ENCODE data around the gene CEP95.
"Not testable (repeated sequence)": the region's sequence is repeated elsewhere in the genome, so short reads cannot be mapped to it uniquely, and the experiment has no call there.

The CEP95 gene

GRCh38 chr17:64575431-64575830, 68.7 kb downstream of the CEP95 start:
- no peak for DNase-seq

GRCh38 chr17:64577025-64577424, 70.2 kb downstream of the CEP95 start:
- not testable (repeated sequence) for DNase-seq

- no peak for DNase-seq
Observed at GRCh38 chr17:64579917-64580316, 73.1 kb downstream of the CEP95 start.

GRCh38 chr17:64580384-64581315, 73.9 kb downstream of the CEP95 start:
- DNase-seq: no peak

GRCh38 chr17:64583038-64583437, 76.3 kb downstream of the CEP95 start:
- no peak for DNase-seq

GRCh38 chr17:64585146-64585545, 78.4 kb downstream of the CEP95 start:
- no peak for DNase-seq
